HG03064 (cell line): ENCODE data around the gene ZP4.

Source experiments
- ATAC-seq: cut with Tn5 transposase; IDR thresholded peaks from one replicate; pipeline ENCODE4 v1.9.1; 2021; ENCODE audit warnings: low read depth; ENCODE audit not compliant: unreplicated experiment

The ZP4 gene, protein sequence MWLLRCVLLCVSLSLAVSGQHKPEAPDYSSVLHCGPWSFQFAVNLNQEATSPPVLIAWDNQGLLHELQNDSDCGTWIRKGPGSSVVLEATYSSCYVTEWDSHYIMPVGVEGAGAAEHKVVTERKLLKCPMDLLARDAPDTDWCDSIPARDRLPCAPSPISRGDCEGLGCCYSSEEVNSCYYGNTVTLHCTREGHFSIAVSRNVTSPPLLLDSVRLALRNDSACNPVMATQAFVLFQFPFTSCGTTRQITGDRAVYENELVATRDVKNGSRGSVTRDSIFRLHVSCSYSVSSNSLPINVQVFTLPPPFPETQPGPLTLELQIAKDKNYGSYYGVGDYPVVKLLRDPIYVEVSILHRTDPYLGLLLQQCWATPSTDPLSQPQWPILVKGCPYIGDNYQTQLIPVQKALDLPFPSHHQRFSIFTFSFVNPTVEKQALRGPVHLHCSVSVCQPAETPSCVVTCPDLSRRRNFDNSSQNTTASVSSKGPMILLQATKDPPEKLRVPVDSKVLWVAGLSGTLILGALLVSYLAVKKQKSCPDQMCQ

DNA sequence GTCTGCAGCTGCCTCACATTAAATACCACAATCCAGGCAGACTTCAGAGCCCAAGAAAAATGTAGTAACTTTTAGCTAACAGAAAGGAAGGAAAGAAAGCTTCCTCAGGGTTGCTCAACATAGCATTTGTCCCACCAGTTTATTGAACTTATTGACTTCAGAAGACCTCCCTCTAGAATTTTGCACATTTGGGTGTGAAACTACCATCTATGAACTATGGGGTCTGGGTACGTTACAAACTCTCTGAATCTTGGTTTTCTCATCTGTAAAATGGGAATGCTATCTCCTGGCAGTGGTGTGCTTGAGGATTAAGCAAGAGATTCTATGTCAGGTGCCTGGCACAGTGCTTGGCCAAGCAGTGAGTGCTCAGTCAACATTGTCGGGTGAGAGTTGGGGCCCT is at the start of gene ZP4:
Gene ZP4 (minus strand): TSS at position 101 of the 400 bp plus-strand sequence. CDS start 287 bp downstream, outside the sequence.
- ATAC-seq = no peak

- no peak for ATAC-seq
Measured at GRCh38 chr1:237938553-237938952, 47.8 kb upstream of the ZP4 start.

- no peak for ATAC-seq
Measured at GRCh38 chr1:237938068-237938467, 47.3 kb upstream of the ZP4 start.

DNA sequence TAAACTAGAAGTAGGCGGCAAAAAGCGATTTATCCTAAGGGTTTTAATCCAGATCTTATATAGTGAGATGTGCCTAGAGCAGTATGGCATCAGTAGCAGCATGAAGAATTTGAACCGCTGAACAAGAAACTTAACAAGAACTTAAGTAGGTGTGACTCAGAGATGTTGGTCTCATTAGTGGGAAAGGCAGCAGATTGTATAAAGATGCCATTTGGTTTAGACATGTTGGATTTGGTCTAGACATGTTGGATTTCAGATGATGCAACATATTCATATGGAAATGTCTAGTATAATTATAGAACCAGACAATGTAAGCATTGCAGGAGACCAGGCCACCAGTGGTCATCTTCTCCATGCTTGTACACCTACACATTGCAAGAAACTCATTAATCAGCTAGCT is 42.1 kb upstream of the ZP4 start:
- no peak for ATAC-seq

DNA sequence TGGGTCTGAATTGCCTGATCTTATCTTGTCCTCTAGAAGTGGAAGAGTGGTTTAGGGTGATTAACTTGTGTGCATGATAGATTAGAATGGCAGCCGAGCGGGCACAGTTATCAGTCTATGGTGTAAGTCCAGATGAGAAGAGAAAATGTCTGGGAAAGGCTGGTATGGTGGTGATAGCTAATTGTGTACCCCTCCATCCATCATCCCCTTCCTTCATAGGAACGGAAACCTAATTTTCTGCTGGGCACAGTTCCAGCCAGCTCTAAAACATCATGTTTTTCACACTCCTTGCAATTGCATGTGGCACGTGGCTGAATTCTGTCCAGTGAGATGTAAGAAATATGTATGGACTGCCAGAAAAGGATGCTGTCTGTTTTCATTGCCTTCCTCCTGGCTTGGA is 40.9 kb upstream of the ZP4 start:
- ATAC-seq = no peak

- no peak for ATAC-seq
Measured at GRCh38 chr1:237927198-237927597, 36.5 kb upstream of the ZP4 start.

- ATAC-seq = no peak
Measured at GRCh38 chr1:237921306-237921705, 30.6 kb upstream of the ZP4 start.

DNA sequence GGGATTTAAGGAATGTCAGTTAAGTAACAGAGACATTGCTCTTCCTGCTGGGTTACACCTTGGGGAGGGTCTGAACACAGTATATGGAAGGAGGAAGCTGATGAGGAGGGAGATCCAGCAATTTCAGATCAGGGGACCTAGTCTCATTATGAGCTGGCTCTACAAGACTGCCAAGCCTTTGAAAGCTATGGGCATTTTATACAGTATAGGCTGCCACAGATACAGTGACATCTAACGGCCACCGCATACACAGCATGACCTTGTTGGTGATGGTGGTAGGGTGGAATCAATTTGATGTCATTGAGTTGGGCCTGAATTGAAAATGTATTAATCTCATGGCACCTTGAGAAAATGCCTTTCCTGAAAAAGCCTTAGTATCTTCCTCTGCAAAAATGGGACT is 22.6 kb upstream of the ZP4 start:
- ATAC-seq = no peak

DNA sequence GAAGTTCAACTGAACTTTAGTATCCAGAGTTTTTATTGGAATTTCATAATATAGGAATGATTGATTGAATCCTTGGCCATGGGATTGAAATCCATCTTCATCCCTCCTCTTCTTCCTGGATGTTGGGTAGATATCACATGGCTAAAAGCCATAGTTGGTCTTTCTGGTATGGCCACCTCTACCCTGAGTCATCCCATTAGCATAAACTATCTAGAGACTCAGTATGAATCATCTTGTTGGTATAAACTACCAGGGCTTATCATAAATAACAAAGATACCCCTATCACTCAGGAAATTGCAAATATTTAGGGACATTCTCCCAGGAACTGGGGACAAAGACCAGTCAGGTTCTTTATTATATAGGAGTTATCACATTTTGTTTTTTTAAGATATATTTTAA is 21.2 kb upstream of the ZP4 start:
- ATAC-seq = no peak

GRCh38 chr1:237910834-237911233 is 20.1 kb upstream of the ZP4 start:
- ATAC-seq = no peak

DNA sequence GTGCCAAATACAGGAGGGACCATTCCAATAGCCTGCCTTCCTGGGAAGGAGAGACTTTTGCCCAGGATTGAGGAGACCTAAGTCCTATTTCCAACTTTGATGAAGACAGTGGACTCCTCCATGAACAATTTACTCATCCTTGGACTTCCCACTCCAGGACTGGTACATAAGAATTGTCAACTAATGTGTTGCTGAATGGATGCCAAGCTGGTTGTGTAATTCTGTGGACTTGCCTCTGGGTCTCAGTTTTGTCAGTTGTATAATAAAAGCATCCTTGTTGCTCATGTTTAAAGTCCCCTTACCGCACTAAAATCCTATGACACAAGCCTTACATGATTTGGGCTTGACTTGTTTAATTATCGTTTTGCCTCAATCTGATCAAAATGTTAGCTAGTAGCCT is 13.2 kb upstream of the ZP4 start:
- ATAC-seq = no peak

DNA sequence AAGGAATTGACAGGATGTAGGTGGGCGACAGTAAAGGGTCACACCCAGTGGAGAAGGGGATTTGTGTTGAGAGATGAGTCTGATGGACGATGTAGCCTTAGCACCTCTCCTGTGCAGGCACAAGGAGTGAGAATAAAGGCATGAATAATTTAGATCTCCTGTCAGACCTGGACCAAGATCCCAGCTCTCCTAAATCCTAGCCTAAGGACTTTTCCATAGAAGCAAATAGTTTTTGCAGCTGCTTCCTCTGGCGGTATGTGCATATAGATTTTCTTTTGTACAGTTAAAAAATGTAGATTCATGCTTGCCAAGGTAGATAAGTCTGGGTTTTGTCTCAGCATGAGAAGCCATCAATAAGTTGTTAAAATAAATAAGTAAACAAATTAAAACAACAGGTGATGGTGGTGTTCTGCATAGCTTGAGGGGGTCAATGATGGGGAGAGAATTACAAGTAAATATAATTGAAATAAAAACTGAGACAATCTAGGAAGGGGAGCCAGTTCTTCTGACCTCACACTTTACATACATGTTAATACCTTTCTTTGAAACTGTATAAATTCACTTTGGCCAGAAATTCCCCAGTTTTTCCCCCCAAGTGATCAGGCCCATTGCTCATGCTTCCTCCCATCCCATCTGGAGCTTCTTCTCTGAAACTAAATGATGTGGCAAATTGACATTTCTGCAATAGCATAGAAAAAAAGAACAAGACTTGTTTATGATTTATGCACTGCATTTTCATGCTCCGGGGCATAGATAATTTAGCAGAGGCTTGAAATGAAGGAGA is 12.4 kb upstream of the ZP4 start:
- ATAC-seq = no peak

- no peak for ATAC-seq
Measured at GRCh38 chr1:237901299-237901934, 10.7 kb upstream of the ZP4 start.

DNA sequence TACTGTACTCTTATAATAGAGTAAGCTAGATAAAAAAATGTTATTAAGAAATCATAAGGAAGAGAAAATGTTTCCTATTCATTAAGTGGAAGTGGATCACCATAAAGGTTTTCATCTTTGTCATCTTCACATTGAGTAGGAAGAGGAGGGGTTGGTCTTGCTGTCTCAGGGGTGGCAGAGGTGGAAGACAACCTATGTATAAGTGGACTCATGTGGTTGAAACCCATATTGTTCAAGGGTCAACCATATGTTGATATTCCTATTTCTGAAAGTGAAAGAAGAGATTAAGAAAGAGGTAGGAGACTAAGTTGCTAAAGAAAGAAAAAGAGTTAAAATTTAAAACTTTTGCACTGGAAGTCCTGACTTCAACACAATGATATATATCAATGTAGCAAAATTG is 4.9 kb upstream of the ZP4 start:
- ATAC-seq = no peak

GRCh38 chr1:237894131-237894530 is 3.4 kb upstream of the ZP4 start:
- ATAC-seq = no peak

DNA sequence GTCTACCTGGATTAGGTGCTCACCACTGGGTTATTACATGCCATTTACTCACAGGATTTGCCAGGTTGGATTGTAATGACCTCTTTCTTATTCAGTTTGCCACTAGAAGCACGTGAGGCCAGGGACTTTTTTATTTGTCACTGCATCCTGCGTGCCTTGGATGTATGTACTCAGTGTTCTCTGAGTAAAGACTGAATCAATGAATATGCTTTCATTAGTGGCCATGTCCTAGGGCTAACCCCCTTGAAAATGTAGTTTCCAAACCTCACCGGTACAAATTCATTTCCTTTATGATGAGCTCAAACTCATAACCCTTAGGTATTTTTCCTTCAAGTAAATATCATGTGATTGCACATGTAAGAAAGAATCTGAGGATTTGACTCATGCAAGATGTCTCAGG is 1.3 kb upstream of the ZP4 start:
- ATAC-seq = no peak

GRCh38 chr1:237891266-237891665 is 544 bp upstream of the ZP4 start:
- no peak for ATAC-seq

GRCh38 chr1:237890416-237890815 is 306 bp downstream of the ZP4 start:
- ATAC-seq = no peak

DNA sequence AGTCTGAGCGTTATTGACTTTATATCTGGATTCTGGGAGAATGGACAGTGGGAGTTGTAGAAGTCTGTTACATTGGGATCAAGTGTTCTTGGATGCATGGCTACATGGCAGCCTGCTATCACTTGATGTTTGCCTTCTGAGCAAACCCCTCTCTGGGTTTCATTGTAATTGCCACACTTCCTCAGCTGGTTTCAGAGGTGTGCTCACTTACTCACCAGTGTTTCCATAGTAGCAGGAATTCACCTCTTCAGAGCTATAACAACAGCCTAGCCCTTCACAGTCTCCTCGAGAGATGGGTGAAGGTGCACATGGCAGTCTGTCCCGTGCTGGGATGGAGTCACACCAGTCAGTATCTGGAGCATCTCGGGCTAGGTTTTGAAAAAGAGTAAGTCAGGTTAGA is 2.6 kb downstream of the ZP4 start:
- ATAC-seq = no peak

DNA sequence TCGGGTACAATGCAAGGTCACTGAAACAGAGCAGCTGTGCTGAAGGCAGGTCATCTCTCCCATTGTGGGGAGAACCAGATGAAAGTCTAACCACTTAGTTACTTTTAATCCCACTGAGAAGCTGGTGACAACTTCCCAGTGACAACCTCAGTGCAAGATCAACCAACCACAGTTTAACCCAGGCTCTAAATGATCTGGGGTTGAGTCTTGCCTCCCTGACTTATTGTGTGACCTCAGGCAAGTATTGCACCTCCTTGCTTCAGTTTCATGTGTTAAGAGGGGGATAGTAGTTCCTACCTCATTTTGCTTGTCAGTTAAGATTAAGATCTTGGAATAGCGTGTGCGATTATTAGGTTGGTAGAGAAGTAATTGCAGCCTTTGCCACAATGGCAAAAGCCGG is 3.2 kb downstream of the ZP4 start:
- no peak for ATAC-seq

DNA sequence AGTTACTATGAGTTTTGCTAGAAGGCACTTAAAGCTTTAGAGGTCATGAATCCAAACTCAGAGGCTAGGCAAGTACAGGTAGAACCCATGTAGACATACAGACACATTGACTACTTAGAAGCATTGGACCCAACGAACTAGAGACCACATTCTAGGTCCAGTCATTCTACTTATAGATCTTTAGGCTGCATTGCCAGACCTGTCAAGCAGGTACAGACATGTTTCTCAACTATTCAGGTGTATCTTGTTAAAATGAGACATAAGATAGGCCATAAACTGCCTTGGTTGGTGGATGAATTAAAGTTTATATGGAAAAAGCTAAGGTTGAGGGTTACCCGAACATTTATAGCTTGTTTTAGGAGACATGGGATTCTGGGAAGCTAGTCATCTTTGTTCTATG is 6.5 kb downstream of the ZP4 start:
- ATAC-seq = no peak
